Stomach (tissue), 9 donors: ENCODE measurements around the gene ZNF81. TPM values are rescaled to one million over a fixed set of nuclear protein-coding genes. Genes with fewer than 3 reads are reported as not detected.

ENCODE experiments used
- DNase-seq, 2 donors: peaks; one replicate each; pipeline versions ENCODE4 v3.0.0 to v3.0.0-alpha.2; 2013 to 2019
- H3K27ac ChIP-seq, 5 donors: fragments of 200-600 bp in 4 of 5; sonication (generic) in 4 of 5; one replicate each; pipeline ENCODE4 v1.5.1; 2013 to 2019; ENCODE audit warnings: mild to moderate bottlenecking in 1 of 5, moderate library complexity in 1 of 5
- H3K27me3 ChIP-seq, 3 donors: fragments of 200-600 bp; sonication (generic); one replicate each; pipeline ENCODE4 v1.5.1; 2017 to 2019; ENCODE audit warnings: mixed run types in 1 of 3
- H3K36me3 ChIP-seq, 4 donors: fragments of 200-600 bp; sonication (generic); 1 replicate in 3 of 4; 2 replicates in 1 of 4; pipeline ENCODE4 v1.5.1; 2016 to 2019
- H3K4me1 ChIP-seq, 4 donors: fragments of 200-600 bp; sonication (generic); one replicate each; pipeline ENCODE4 v1.5.1; 2016 to 2019
- H3K4me3 ChIP-seq, 4 donors: fragments of 200-600 bp; sonication (generic) in 3 of 4; one replicate each; pipeline ENCODE4 v1.5.1; 2016 to 2019; ENCODE audit warnings: mild to moderate bottlenecking in 1 of 4
- H3K9me3 ChIP-seq, 4 donors: fragments of 200-600 bp; sonication (generic); one replicate each; pipeline ENCODE4 v1.5.1; 2016 to 2019
- CTCF ChIP-seq, 7 experiments: fragments of 450-650 bp in 4 of 7; fragments of 200-600 bp in 3 of 7; sonication (generic) in 3 of 7; IDR thresholded peaks; one replicate each; pipeline ENCODE4 v1.5.1; 2016 to 2019; ENCODE audit warnings: antibody characterized with exemption in 7 of 7, control low read depth in 2 of 7, mild to moderate bottlenecking in 1 of 7
- EP300 ChIP-seq: sonication (generic); formaldehyde crosslinking; IDR thresholded peaks from one replicate; pipeline ENCODE4 v1.6.1; 2017; ENCODE audit warnings: antibody characterized with exemption
- POLR2A ChIP-seq, 4 donors: fragments of 450-650 bp; IDR thresholded peaks; one replicate each; pipeline ENCODE4 v1.6.1; 2016; ENCODE audit warnings: antibody characterized with exemption in 4 of 4, control low read depth in 2 of 4, mild to moderate bottlenecking in 1 of 4, moderate library complexity in 1 of 4
- POLR2AphosphoS5 ChIP-seq, 3 donors: sonication (generic); formaldehyde crosslinking; IDR thresholded peaks; one replicate each; pipeline ENCODE4 v1.6.1; 2016; ENCODE audit warnings: antibody characterized with exemption in 3 of 3
- WGBS, 5 donors: extraction: QIAGEN DNeasy Blood & Tissue Kit in 3 of 5; methylation state at CpG; one replicate each; pipeline versions ENCODE4 v1.1.5 to v1.1.7; 2013 to 2018; 5-methylcytosine and 5-hydroxymethylcytosine counted together
- intact Hi-C: fragments of 100-400 bp; cut with DNase I; formaldehyde crosslinking; loops from one replicate; pipeline ENCODE4 v1.15.1; 2023; ENCODE audit warnings: low total_unique reads
- polyA plus RNA-seq, 3 donors: library from polyadenylated mRNA; stranded (reverse); fragments of 200-250 nt; gene quantifications; one replicate each; pipeline ENCODE4 v1.2.3, GENCODE V29; 2013
- total RNA-seq, 5 donors: library from RNA; depleted of rRNA; stranded (reverse); fragments of >200 nt; gene quantifications; one replicate each; pipeline versions ENCODE4 v1.1.0 to v1.2.3, GENCODE V29; 2014 to 2016
- donor health status: healthy with polysubstance abuse.
- donor health status: Bipolar disorder and iron deficiency.
- donor health status: healthy.

ZNF81 gene
- total and polyA plus RNA-seq, 8 donors = 0.46 to 10.5 (median 2.5) TPM

- no peaks in the 10 kb centered on the region for H3K4me1 ChIP-seq
- H3K36me3 ChIP-seq = no peaks in the 10 kb centered on the region
- no peak for DNase-seq
- no peak overlapping the region for H3K27ac ChIP-seq
- H3K4me3 ChIP-seq = no peak overlapping the region
- intact Hi-C loops = no loop called here
- TF ChIP-seq POLR2A (IDR thresholded peaks at IDR 0.05) (no peak), EP300 (no peak), CTCF (IDR thresholded peaks at IDR 0.05) (no peak), POLR2AphosphoS5 (IDR thresholded peaks at IDR 0.05) (no peak)
- no peaks in the 10 kb centered on the region for H3K9me3 ChIP-seq
- 70 to 100% (median 82%) methylated on average over 1 to 12 of the region's 12 CpGs for WGBS, 5 donors
- H3K27me3 ChIP-seq = no peaks in the 10 kb centered on the region
Observed at GRCh38 chrX:47807548-47807947, 29.2 kb upstream of the ZNF81 start.

GRCh38 chrX:47808904-47809788 lies 27.6 kb upstream of the ZNF81 start:
- intact Hi-C loops = no loop called here
- Histone ChIP-seq H3K36me3 (no peaks in the 10 kb centered on the region), H3K27ac (no peak overlapping the region), H3K4me1 (no peaks in the 10 kb centered on the region), H3K4me3 (no peak overlapping the region), H3K9me3 (no peaks in the 10 kb centered on the region), H3K27me3 (no peaks in the 10 kb centered on the region)
- TF ChIP-seq CTCF (IDR thresholded peaks at IDR 0.05) (no peak), EP300 (no peak), POLR2AphosphoS5 (IDR thresholded peaks at IDR 0.05) (no peak), POLR2A (IDR thresholded peaks at IDR 0.05) (no peak)
- no peak for DNase-seq
- WGBS, 5 donors = 57 to 81% (median 67%) methylated on average over 9 of the region's 9 CpGs

- H3K4me1 ChIP-seq = peaks cover 0 to 6% (median 0%) of the 10 kb centered on the region in 4 donors
- 67 to 89% (median 73%) methylated on average over 1 of the region's 1 CpG for WGBS, 5 donors
- intact Hi-C loops = no loop called here
- no peaks in the 10 kb centered on the region for H3K27me3 ChIP-seq
- no peak overlapping the region for H3K27ac ChIP-seq
- DNase-seq = no peak
- no peaks in the 10 kb centered on the region for H3K9me3 ChIP-seq
- TF ChIP-seq POLR2AphosphoS5 (IDR thresholded peaks at IDR 0.05) = no peak
- no peak for TF ChIP-seq EP300
- no peak for TF ChIP-seq POLR2A (IDR thresholded peaks at IDR 0.05)
- no peak for TF ChIP-seq CTCF (IDR thresholded peaks at IDR 0.05)
- no peak overlapping the region for H3K4me3 ChIP-seq
- H3K36me3 ChIP-seq = no peaks in the 10 kb centered on the region
Observed at GRCh38 chrX:47814851-47815250, 21.9 kb upstream of the ZNF81 start.

- H3K27me3 ChIP-seq = no peaks in the 10 kb centered on the region
- H3K27ac ChIP-seq = no peak overlapping the region
- H3K4me3 ChIP-seq = no peak overlapping the region
- H3K9me3 ChIP-seq = peaks cover 0 to 4% (median 0%) of the 10 kb centered on the region in 4 donors
- no peak for TF ChIP-seq POLR2A (IDR thresholded peaks at IDR 0.05)
- TF ChIP-seq EP300 = no peak
- TF ChIP-seq CTCF (IDR thresholded peaks at IDR 0.05) = no peak
- no peak for TF ChIP-seq POLR2AphosphoS5 (IDR thresholded peaks at IDR 0.05)
- intact Hi-C loops = no loop called here
- peaks cover 0 to 6% (median 0%) of the 10 kb centered on the region in 4 donors for H3K4me1 ChIP-seq
- DNase-seq = no peak
- 38 to 47% (median 39%) methylated on average over 4 of the region's 4 CpGs for WGBS, 5 donors
- H3K36me3 ChIP-seq = no peaks in the 10 kb centered on the region
Observed at GRCh38 chrX:47815901-47816845, 20.5 kb upstream of the ZNF81 start.
